Measurements from ENCODE around the gene SLC15A1.
"Not testable (repeated sequence)": the region's sequence is repeated elsewhere in the genome, so short reads cannot be mapped to it uniquely, and the experiment has no call there.

Gene SLC15A1

GRCh38 chr13:98780451-98780850 is 28.0 kb upstream of the SLC15A1 start:
- no peak for DNase-seq

GRCh38 chr13:98779695-98780094 is 27.2 kb upstream of the SLC15A1 start:
- no peak for DNase-seq

GRCh38 chr13:98778749-98779148 is 26.3 kb upstream of the SLC15A1 start:
- DNase-seq = no peak

GRCh38 chr13:98776644-98777043 is 24.2 kb upstream of the SLC15A1 start:
- no peak for DNase-seq

- DNase-seq = no peak
Measured at GRCh38 chr13:98775844-98776598, 23.5 kb upstream of the SLC15A1 start.

- no peak for DNase-seq
Measured at GRCh38 chr13:98775386-98775785, 22.9 kb upstream of the SLC15A1 start.

- DNase-seq = no peak
Measured at GRCh38 chr13:98774776-98775175, 22.3 kb upstream of the SLC15A1 start.

GRCh38 chr13:98773921-98774320 is 21.4 kb upstream of the SLC15A1 start:
- no peak for DNase-seq

- DNase-seq = no peak
Measured at GRCh38 chr13:98772794-98773452, 20.5 kb upstream of the SLC15A1 start.

- no peak for DNase-seq
Measured at GRCh38 chr13:98771838-98772611, 19.6 kb upstream of the SLC15A1 start.

GRCh38 chr13:98769736-98770135 is 17.3 kb upstream of the SLC15A1 start:
- DNase-seq = no peak

GRCh38 chr13:98768522-98768921 is 16.1 kb upstream of the SLC15A1 start:
- no peak for DNase-seq

GRCh38 chr13:98766697-98767096 is 14.2 kb upstream of the SLC15A1 start:
- no peak for DNase-seq

- no peak for DNase-seq
Measured at GRCh38 chr13:98765996-98766519, 13.6 kb upstream of the SLC15A1 start.

GRCh38 chr13:98761986-98762616 is 9.6 kb upstream of the SLC15A1 start:
- DNase-seq = no peak

GRCh38 chr13:98761126-98761985 is 8.9 kb upstream of the SLC15A1 start:
- DNase-seq = no peak

- DNase-seq = no peak
Measured at GRCh38 chr13:98755729-98756128, 3.3 kb upstream of the SLC15A1 start.

- DNase-seq = no peak
Measured at GRCh38 chr13:98755116-98755515, 2.6 kb upstream of the SLC15A1 start.

- not testable (repeated sequence) for DNase-seq
Measured at GRCh38 chr13:98754468-98754867, 2.0 kb upstream of the SLC15A1 start.

- DNase-seq = no peak
Measured at GRCh38 chr13:98751861-98752466, 508 bp downstream of the SLC15A1 start.

- no peak for DNase-seq
Measured at GRCh38 chr13:98751367-98751782, 1.1 kb downstream of the SLC15A1 start.

GRCh38 chr13:98749501-98749900 is 3.0 kb downstream of the SLC15A1 start:
- DNase-seq = no peak

Data from CD4-positive, alpha-beta T cell treated with Interleukin-21 for 1 hour (primary cell).